ENCODE data around the gene FGL2.

- TF ChIP-seq, protein P1, sequence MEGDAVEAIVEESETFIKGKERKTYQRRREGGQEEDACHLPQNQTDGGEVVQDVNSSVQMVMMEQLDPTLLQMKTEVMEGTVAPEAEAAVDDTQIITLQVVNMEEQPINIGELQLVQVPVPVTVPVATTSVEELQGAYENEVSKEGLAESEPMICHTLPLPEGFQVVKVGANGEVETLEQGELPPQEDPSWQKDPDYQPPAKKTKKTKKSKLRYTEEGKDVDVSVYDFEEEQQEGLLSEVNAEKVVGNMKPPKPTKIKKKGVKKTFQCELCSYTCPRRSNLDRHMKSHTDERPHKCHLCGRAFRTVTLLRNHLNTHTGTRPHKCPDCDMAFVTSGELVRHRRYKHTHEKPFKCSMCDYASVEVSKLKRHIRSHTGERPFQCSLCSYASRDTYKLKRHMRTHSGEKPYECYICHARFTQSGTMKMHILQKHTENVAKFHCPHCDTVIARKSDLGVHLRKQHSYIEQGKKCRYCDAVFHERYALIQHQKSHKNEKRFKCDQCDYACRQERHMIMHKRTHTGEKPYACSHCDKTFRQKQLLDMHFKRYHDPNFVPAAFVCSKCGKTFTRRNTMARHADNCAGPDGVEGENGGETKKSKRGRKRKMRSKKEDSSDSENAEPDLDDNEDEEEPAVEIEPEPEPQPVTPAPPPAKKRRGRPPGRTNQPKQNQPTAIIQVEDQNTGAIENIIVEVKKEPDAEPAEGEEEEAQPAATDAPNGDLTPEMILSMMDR (conservative IDR thresholded peaks at IDR 0.05; ENCODE audit: low read length), result no peak
- TF ChIP-seq EZH2phosphoT487 (IDR thresholded peaks at IDR 0.05; ENCODE audit: borderline replicate concordance, low read depth, low read length), result no peak
Observed at GRCh38 chr7:77246026-77246640, 46.5 kb upstream of the FGL2 start.
